NCI-H146 (cell line): Measurements from ENCODE around the gene COL4A2.
"Not testable (repeated sequence)": the region's sequence is repeated elsewhere in the genome, so short reads cannot be mapped to it uniquely, and the experiment has no call there.

ENCODE experiments used
- DNase-seq: peaks from one replicate; lab custom pipeline; 2025; lab: John Stamatoyannopoulos, UW

COL4A2 gene

DNA sequence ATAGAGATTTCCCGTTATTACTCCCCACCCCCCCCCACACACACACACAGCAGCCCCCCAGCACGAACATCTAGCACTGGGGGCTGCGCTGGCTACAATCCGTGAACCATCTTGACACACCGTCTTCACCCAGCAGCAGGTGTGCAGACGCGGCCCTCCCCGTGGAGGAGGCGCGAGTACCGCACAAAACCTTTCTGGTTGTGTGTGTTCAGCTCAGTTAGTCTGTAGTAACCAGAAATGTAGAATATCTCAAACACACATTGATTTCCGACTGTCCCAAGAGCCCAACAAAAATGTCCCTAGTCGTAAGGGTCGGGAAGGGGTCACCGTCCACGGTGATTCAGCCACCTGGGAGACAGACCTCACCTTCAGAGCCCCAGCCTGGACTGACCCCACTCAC lies 131.7 kb downstream of the COL4A2 start:
- DNase-seq = no peak

- no peak for DNase-seq
These were observed 134.1 kb downstream of the COL4A2 start for GRCh38 chr13:110440946-110441731.

DNA sequence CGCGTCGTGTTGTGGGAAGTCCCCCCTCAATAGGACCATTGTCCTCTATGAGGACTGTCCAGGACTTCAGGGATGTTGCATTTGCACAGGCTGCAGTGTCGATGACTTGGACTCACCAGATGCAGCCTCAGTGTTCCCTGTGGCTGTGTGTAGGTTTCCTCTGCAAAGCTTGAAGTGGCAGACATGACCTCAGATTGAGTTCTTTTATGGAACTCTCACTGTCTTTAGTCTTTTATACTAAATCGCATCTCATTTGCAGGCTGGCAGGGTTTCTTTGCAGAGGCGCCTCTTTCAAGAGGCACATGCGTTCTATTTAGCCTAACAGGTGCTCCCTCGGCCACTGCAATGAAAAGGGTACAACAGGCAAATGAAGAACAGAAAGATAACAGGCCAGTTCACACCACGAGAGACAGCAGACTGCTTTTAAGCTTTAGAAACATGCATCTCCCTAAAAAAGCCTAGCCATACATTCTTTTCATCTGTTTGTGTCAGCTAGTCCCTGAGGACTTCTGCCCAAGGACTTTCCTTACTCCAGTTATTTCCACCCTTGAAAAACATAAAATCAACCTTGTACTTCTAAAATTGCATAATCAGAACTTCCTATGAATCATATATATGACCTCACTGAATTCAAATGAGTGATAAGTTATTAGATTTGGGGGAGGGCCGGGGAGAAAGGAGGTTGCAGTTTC lies 136.0 kb downstream of the COL4A2 start:
- no peak for DNase-seq

DNA sequence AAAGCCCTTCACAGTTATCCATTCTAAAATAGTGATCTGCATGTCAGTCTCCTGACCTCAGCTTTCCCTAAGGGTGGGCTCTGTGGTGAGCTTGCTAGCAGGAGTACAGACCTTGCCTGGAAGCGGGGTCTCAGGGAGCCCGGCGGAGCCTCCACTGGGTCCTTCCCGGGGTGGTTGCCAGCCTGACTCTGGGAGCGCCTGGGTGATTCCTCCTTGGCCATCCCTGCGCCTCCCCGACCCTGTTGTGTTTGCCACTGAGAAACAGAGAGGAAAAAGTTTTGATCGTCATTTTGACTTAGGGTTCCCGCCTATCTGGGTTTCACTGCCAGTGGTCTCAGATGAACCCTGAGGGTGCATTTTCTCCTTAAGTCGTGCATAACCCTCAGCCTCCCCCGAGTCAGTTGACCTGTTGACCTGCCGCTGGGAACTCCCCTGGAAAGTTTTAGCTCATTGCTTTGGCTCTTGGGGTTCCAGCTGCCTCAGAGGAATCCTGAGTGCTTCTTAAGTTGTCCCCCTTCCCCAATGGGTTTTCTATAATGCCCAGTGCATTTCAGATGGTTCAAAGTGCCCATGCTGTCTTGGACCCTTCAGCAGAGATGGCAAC lies 136.6 kb downstream of the COL4A2 start:
- no peak for DNase-seq

DNA sequence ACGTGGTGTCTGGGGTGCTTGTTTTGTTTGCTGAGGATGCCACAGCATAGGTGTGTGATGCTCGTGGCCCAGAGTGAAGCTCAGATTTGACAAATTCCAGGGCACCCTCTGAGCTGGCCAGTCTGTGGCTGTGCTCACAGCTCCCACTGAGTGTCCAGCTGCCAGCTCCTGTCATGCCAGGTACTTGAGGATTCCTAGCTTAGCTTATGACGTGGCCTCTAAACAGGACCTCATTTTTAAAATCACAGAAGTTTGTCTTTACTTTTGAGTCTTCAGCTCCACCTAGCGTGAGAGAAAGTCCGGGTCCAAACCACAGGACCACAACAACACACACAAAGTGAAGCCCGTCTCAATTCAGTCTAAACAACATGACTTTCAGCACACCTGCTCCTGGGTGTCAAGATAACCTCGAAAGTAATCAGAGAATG lies 137.2 kb downstream of the COL4A2 start:
- DNase-seq = no peak

GRCh38 chr13:110445183-110445582 lies 138.1 kb downstream of the COL4A2 start:
- no peak for DNase-seq

DNA sequence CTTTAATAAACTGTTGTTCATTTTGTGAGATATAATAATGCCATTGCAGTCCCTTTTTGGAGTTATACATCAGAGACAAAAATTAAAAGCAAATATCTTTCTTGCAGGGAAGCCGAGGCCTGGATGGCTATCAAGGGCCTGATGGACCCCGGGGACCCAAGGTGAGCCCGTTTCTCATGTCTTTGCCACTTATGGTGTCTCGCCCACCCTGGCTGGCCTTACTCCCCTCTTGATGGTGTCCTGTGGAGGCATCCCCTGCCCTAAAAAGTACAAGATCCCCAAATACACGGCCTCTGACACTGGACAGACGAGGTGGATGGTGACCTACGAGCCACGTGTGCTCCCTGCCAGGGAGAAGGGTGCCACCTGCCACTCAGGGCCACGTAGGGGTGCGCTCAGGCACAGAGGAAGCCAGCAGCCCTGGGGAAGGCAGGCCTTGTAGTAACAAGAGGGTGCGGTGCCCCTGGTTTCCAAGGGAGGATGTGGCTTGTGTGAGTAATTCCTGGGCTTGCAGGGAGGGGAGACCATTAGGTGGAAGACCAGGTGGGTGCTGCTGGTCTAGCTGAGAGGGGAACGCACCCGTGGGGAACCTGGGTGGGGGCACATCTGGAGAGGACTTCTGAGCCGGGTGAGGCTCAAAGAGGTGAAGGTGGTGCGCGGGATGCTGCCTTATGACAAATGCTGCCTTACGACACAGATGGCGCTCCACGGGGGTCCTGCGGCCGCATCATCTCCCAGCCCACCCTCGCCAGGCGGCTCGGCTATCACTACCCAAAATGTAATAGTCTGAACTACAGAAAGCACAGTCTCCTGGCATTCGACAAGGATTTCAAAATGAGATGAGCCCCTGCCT lies 138.9 kb downstream of the COL4A2 start:
- DNase-seq = no peak

GRCh38 chr13:110446575-110446890 lies 139.4 kb downstream of the COL4A2 start:
- no peak for DNase-seq

GRCh38 chr13:110447058-110447511 lies 140.0 kb downstream of the COL4A2 start:
- DNase-seq = no peak

DNA sequence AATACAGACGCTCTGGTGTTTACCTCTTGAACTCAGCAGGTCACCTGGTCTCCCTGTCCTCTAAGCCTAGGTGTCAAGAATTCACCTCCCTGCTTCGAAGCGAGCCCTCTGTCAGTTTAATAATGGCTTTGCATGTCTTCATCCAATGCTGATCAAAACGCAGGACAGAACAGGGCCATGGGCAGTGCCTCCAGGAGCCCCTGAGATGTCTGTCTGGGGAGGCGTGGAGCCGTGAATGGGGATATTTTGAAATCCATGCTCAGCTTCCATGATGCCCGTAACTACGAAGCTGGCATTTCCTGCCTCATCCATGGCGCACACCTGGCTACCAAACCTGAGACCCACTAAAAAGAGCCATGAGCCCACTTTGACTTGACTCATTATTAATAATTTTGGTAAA lies 140.7 kb downstream of the COL4A2 start:
- no peak for DNase-seq

DNA sequence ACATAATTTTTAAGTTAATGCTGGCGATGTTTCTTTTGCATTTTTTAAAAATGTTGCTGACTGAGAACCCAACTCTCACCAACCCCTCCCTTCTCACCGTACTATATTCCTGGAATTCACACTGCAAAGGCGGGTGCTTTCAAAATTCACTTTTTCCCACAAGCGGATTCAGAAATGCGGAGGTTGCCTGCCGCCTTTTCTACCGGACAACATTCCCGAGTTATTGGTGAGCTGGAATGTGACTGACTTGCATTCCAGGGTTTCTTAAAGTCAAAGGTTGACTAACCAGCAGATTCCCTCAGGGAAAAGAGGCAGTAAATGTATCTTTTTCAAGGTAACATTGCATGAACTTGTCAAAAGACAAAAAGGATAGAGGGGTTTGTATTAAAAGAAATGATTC lies 141.1 kb downstream of the COL4A2 start:
- DNase-seq = no peak

DNA sequence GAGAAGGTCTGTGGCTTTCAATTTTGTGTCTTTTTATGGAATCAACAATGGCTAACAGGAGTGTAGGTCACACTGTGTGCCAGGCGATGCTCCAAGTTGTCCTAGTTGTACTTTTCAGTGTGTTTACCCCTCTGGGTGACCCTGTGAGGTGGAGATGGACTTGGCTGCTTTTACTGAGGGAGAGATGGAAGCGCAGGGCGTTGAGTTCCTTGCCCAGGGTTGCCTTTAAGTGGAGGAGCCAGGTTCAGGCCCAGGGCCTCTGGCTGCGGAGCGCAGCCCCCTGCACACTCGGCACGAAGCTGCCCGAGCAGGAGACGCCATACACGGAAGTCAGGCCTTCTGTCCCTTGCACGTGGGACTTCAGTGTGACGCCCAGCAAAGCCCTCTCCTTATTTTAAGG lies 141.6 kb downstream of the COL4A2 start:
- no peak for DNase-seq

DNA sequence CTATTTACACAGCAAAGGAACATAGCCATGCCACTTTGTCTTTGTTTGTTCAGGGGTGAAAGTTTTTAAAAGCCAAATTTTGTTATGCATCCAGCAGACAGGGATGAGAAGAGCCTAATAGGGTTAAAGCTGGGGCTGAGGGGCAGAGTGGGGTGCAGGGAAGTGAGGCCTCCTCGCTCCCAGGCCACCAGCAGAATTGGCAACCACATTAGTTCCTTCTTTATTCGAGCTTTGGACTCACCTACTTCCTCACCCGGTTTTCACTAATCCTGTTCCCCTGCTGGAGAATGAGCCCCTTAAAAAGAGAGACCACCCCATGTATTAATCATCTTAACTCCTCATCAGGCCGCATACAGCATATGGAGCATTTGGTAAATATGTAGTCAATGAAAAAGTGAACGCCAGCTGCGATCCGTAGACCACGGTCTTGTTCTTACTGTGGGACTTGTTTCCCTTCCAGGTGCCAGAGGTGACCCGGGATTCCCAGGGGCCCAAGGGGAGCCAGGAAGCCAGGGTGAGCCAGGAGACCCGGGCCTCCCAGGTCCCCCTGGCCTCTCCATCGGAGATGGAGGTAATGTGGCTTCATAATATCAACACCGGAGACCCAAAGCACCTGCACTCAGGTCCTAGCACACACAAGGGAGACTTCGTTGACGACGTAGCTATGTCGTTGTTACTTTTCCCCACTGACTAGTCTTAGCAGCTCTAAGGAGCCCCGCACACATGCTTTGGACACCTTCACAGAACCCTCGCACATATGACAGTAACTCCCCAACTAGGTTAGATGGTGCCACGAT lies 142.3 kb downstream of the COL4A2 start:
- no peak for DNase-seq

DNA sequence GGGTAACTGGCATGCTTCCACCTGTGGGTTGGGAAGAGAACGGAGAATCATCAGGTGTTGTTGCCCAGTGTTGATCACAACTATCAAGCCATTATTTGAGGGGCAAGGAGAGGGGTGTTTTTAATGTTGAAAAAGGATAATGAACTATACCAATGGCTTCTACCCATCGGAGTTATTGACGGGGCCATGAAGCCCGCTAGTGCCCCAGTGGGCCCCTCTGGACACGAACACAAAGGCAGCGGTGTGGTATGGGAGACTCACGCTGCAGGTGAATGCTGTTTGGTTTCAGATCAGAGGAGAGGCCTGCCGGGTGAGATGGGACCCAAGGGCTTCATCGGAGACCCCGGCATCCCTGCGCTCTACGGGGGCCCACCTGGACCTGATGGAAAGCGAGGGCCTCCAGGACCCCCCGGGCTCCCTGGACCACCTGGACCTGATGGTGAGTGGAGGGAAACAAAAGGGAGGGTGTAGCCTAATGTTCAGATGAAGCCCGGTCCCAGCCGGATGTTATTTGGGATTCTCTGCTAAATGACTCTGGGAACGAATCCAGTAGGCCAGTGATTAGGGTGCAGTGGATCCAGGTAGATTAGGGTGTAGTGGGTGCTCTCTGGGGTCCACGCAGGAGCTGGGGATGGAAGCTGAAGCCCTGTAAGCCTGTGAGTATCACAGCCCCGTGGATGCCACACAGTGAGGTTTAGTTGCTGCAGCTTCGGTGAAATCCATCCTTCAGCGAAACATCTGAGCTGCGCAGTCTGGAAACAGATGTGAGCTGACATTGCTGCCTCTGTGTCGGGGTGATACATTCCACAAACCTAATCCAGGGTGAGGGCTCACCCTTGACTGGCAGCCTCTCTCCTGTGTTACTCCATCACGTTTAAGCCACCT lies 143.2 kb downstream of the COL4A2 start:
- no peak for DNase-seq

DNA sequence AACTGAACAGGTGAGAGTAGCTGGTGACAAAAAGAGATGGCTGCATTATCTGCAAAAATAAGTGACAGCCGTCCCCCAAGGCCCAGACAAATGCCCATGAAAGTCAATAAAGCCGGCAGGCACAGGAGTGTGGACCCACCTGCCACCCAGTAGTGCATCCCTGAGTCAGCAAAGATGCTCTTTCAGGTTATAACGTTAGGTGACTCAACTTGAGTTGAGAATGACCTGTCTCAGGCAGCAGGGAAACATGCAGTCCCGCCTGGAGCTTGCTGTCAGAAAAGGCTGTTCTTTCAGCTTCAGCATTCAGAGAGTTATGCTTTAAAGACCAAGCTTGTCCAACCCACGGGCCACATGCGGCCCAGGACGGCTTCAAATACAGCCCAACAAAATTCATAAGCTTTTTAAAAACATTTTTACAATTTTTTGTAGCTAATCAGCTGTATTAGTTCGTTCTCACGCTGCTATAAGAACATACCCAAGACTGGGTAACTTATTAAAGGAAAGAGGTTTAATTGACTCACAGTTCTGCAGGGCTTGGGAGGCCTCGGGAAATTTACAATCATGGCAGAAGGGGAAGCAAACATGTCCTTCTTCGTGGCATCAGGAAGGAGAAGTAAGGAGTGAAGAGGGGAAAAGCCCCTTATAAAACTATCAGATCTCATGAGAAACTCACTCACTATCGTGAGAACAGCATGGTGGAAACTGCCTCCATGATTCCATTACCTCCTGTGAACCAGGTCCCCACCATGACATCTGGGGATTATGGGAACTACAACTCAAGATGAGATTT lies 144.1 kb downstream of the COL4A2 start:
- DNase-seq = no peak

GRCh38 chr13:110453091-110453490 lies 146.0 kb downstream of the COL4A2 start:
- not testable (repeated sequence) for DNase-seq

DNA sequence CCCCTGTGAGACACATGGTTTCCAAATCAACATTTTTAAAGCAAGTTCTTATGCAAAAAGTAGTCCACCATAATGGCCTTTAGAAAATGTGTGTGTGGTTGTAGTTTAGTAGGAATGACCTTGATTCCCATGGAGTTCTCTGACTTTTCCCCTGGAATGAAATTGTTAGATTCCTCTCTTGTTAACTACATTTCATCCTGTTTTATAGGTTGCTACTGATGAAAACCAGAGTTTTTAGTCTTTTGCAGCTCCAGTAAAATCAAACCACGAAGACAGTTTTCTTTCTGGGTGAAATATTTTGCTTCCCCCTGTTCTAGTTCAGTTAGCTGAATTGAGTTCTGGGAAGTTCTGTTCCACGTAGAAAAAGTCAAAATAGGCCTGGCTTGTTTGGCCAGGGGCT lies 146.7 kb downstream of the COL4A2 start:
- no peak for DNase-seq

DNA sequence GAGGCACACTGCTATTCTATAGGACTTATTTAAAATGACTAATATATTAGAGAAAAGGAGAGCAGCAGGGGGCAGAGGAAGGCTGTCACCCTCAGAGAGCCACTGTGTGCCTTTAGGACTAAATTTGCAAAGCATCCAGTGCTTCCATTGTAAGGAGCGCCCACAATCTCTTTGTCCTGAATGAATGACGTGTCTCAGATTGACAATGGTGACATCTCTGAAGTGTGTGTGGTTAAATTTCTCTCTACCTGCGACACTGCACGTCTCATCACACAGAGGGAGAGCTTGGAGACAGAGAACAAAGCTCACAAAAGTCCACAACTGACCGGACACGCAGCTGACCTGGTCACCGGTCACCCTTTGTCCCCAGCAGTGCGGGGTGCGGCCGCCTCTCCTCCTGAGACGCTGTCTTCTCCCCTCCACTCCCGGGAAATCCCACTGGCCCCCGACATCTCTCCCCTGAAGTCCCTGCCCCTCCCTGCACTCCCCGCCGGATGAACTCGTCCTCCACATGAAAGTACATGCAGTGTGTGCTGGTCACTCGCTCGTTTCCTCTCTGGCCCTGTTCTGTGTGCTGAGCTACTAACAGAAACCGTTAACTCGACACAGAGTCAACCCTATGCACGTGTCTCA lies 147.3 kb downstream of the COL4A2 start:
- DNase-seq = no peak

- no peak for DNase-seq
These were observed 147.9 kb downstream of the COL4A2 start for GRCh38 chr13:110454956-110455355.
